K562 (cell line): ENCODE measurements around the gene C17orf113. TPM values are rescaled to one million over a fixed set of nuclear protein-coding genes. Genes with fewer than 3 reads are reported as not detected.

Experiments
- ATAC-seq: fragments of 200-7000 bp; cut with Tn5 transposase; 3 replicates; pipeline ENCODE4 v1.9.1; 2020; ENCODE audit warnings: moderate library complexity
- BruUV-seq: library from RNA; stranded (reverse); fragments of 400-500 nt; replicated peaks from 2 replicates; lab custom pipeline; 2021; lab: Mats Ljungman, UMichigan
- CTCF ChIA-PET: fragments of 300-600 bp; formaldehyde crosslinking; extraction: SDS; loops from one replicate; lab custom pipeline; 2021; ENCODE audit warnings: low intra/inter-chr PET ratio; lab: Yijun Ruan, JAX
- POLR2A ChIA-PET: fragments of 300-600, 350-650 bp; sonication (Branson Sonifier 250); formaldehyde crosslinking; extraction: SDS; loops from one replicate; lab custom pipeline; 2021; ENCODE audit warnings: antibody characterized with exemption, inconsistent platforms; lab: Yijun Ruan, JAX
- DNase-seq, 4 experiments: peaks; one replicate each; pipeline versions ENCODE4 v3.0.0 to v3.0.0-alpha.2; 2011 to 2018; ENCODE audit warnings: low spot score in 3 of 4, mixed read lengths in 3 of 4; ENCODE audit errors: extremely low read depth in 1 of 4
- FAIRE-seq: peaks from 2 replicates; lab custom pipeline; 2011; peaks lifted over from hg19 to GRCh38; lab: Jason Lieb, UNC
- H2AFZ ChIP-seq: 2 replicates; pipeline ENCODE4 v1.6.0; 2011; ENCODE audit warnings: low read depth, low read length, control low read depth, inconsistent platforms
- H3K27ac ChIP-seq: fragments of 200-600 bp; 3 replicates; pipeline ENCODE4 v1.8.0; 2011; ENCODE audit warnings: low read depth, mild to moderate bottlenecking, control low read depth, inconsistent platforms, low read length, moderate library complexity, mixed read lengths; ENCODE audit errors: extremely low read depth
- H3K27me3 ChIP-seq, 2 experiments: fragments of 300-600 bp in 1 of 2; 2 replicates in 1 of 2; 3 replicates in 1 of 2; pipeline versions ENCODE4 v1.6.0 to v1.8.0; 2011; ENCODE audit warnings: inconsistent platforms in 2 of 2, low read length in 2 of 2, mild to moderate bottlenecking in 1 of 2, mixed read lengths in 1 of 2, moderate library complexity in 1 of 2; ENCODE audit not compliant: control insufficient read depth in 2 of 2, insufficient read depth in 2 of 2
- H3K36me3 ChIP-seq: fragments of 300-600 bp; 3 replicates; pipeline ENCODE4 v1.8.0; 2011; ENCODE audit warnings: mild to moderate bottlenecking, low read length, inconsistent platforms; ENCODE audit not compliant: control insufficient read depth, insufficient read depth
- H3K4me1 ChIP-seq, 2 experiments: fragments of 200-600 bp in 1 of 2; replicated peaks in 1 of 2; 2 replicates in 1 of 2; 3 replicates in 1 of 2; pipeline versions ENCODE4 v1.5.1 to v1.8.0; 2011; ENCODE audit warnings: inconsistent platforms in 2 of 2, low read length in 2 of 2, mild to moderate bottlenecking in 1 of 2, mixed read lengths in 1 of 2, moderate library complexity in 1 of 2; ENCODE audit not compliant: control insufficient read depth in 2 of 2, insufficient read depth in 2 of 2
- H3K4me2 ChIP-seq: 2 replicates; pipeline ENCODE4 v1.6.1; 2011; ENCODE audit warnings: low read length, control low read depth, inconsistent platforms, mixed read lengths; ENCODE audit not compliant: insufficient read depth
- H3K4me3 ChIP-seq: fragments of 200-600 bp; sonication (generic), shearing (Covaris generic); 2 replicates; pipeline ENCODE4 v1.5.1; 2016; ENCODE audit warnings: control low read depth, inconsistent platforms
- H3K79me2 ChIP-seq: fragments of 200-600 bp; 3 replicates; pipeline ENCODE4 v1.8.0; 2011; ENCODE audit warnings: low read length, inconsistent platforms; ENCODE audit not compliant: control insufficient read depth, insufficient read depth
- H3K9ac ChIP-seq, 2 experiments: 2 replicates each; pipeline versions ENCODE4 v1.6.0 to v1.6.1; 2011; ENCODE audit warnings: low read depth in 2 of 2, low read length in 2 of 2, control low read depth in 1 of 2, inconsistent platforms in 1 of 2, mild to moderate bottlenecking in 1 of 2, mixed read lengths in 1 of 2; ENCODE audit not compliant: insufficient read depth in 1 of 2
- H3K9me1 ChIP-seq: one replicate; pipeline ENCODE4 v1.6.0; 2011; ENCODE audit warnings: inconsistent platforms, mild to moderate bottlenecking, low read length, moderate library complexity; ENCODE audit not compliant: control insufficient read depth, insufficient read depth
- H3K9me3 ChIP-seq: replicated peaks from 2 replicates; pipeline ENCODE4 v1.5.1; 2011; ENCODE audit warnings: low read depth, low read length, inconsistent platforms; ENCODE audit not compliant: control insufficient read depth, insufficient read depth
- H4K20me1 ChIP-seq: replicated peaks from 2 replicates; pipeline ENCODE4 v1.6.1; 2011; ENCODE audit warnings: low read length, inconsistent platforms, mixed read lengths; ENCODE audit not compliant: control insufficient read depth, insufficient read depth
- C11orf30 ChIP-seq: fragments of 450-650 bp; IDR thresholded peaks from 2 replicates; pipeline ENCODE4 v1.6.1; 2016; ENCODE audit warnings: low read depth, mild to moderate bottlenecking
- E2F1 ChIP-seq: sonication (generic); formaldehyde crosslinking; IDR thresholded peaks from 2 replicates; pipeline ENCODE4 v1.8.1; 2023; ENCODE audit warnings: mild to moderate bottlenecking, missing genetic modification reagents, moderate library complexity
- ELF4 ChIP-seq: fragments of 450-650 bp; formaldehyde crosslinking; IDR thresholded peaks from 2 replicates; pipeline ENCODE4 v1.4.0; 2022; ENCODE audit warnings: missing genetic modification characterization
- ZNF316 ChIP-seq: fragments of 450-650 bp; IDR thresholded peaks from 2 replicates; pipeline ENCODE4 v1.6.1; 2016
- ZNF785 ChIP-seq: fragments of 250-450 bp; sonication (Bioruptor Pico); IDR thresholded peaks from 2 replicates; pipeline ENCODE4 v1.4.0; 2020; ENCODE audit warnings: mild to moderate bottlenecking
- WGBS: fragments of 100-300 bp; shearing (Covaris generic); methylation state at CpG from one replicate; pipeline ENCODE4 v1.1.6; 2016; ENCODE audit warnings: low coverage, mixed read lengths; ENCODE audit not compliant: insufficient coverage; ENCODE audit errors: missing lambda C conversion rate; 5-methylcytosine and 5-hydroxymethylcytosine counted together
- in situ Hi-C: fragments of 300-500 bp; cut with MboI; formaldehyde crosslinking; loops from 4 replicates; pipeline ENCODE4 v1.15.0; 2018; ENCODE audit warnings: inconsistent platforms, mixed read lengths
- intact Hi-C: fragments of 100-400 bp; cut with micrococcal nuclease; formaldehyde crosslinking; loops from 2 replicates; pipeline ENCODE4 v1.14.2; 2022
- polyA plus RNA-seq, 8 experiments: library from polyadenylated mRNA; depleted of rRNA in 4 of 8; stranded (reverse) in 5 of 8; unstranded in 3 of 8; fragments of >200 nt; fragmentation: Nextera tagmentation in 2 of 8; fragmentation: Illumina TruSeq in 1 of 8; extraction: Ambion mirVana in 2 of 8; extraction: Trizol in 1 of 8; gene quantifications; 2 replicates each; pipeline versions ENCODE4 v1.2.1 to v1.2.3, GENCODE V29; 2011 to 2014; ENCODE audit warnings: inconsistent platforms in 1 of 8, missing spikeins in 1 of 8
- total RNA-seq, 7 experiments: library from RNA; depleted of rRNA in 6 of 7; stranded (reverse); fragments of >200 nt in 6 of 7; fragmentation: Illumina TruSeq in 2 of 7; extraction: Trizol in 2 of 7; gene quantifications; 2 replicates each; pipeline versions ENCODE4 v1.2.1 to v1.2.3, GENCODE V29; 2011 to 2021; ENCODE audit warnings: low replicate concordance in 1 of 7

The C17orf113 gene
- total and polyA plus RNA-seq, 9 of the 15 experiments (the other 6 are each of a cell fraction or from before 2014, with no cell fraction given): 0.10 to 1.2 (median 0.31) TPM

DNA sequence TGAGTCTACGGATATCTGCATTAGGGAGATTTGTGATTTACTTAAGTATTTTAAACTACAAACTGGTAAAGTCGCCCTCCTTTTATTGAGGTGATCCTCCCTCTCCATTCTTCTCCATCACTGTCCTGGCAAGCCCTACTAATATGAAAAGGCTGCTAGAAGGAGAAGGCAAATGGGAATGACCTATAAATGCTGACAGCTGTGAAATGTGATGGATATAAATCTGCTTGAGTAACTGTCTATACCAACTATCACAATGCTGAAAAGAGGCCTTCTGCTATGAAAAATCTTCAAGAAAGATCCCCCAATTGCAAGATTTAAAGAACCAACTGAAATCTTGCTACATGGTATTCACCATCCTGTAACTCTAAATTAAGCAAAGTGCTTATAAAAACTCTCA is 48.7 kb downstream of the C17orf113 start:
- ChIA-PET CTCF (no interaction called here), POLR2A (interaction anchor here (0.6 kb wide), 1 partner anchor 260 kb away, joined by 3 read pairs; no protein-coding TSS in a partner anchor)
- peaks cover 19% of the 10 kb centered on the region; the same call in 1 of the 2 replicates for H4K20me1 ChIP-seq
- H3K36me3 ChIP-seq: peaks cover 73% of the 10 kb centered on the region
- no peaks in the 10 kb centered on the region for H3K27me3 ChIP-seq
- no TSS peak for BruUV-seq
- no peak overlapping the region for H3K4me3 ChIP-seq
- H3K4me2 ChIP-seq: no peak overlapping the region
- TF ChIP-seq E2F1 (no peak), ELF4 (no peak), ZNF785 (CRISPR knock-in tag) (no peak), C11orf30 (0 out of 2 replicates have a peak, but pooled peaks have one; percentile 16), ZNF316 (peak; percentile 55)
- H3K79me2 ChIP-seq: peaks cover 59% of the 10 kb centered on the region
- H3K27ac ChIP-seq: no peak overlapping the region
- DNase-seq: no peak
- no peak overlapping the region for H2AFZ ChIP-seq
- H3K9ac ChIP-seq: no peak overlapping the region
- H3K9me1 ChIP-seq: no peaks in the 10 kb centered on the region
- intact Hi-C loops: no loop called here
- WGBS: 92% methylated on average over 2 of the region's 2 CpGs
- no peak for ATAC-seq
- H3K9me3 ChIP-seq: no peaks in the 10 kb centered on the region
- H3K4me1 ChIP-seq: no peaks in the 10 kb centered on the region; a peak in 1 of 5 replicates
- in situ Hi-C loops: no loop called here
- no peak for FAIRE-seq
